Measurements from ENCODE around the gene INS.

The INS gene

DNA sequence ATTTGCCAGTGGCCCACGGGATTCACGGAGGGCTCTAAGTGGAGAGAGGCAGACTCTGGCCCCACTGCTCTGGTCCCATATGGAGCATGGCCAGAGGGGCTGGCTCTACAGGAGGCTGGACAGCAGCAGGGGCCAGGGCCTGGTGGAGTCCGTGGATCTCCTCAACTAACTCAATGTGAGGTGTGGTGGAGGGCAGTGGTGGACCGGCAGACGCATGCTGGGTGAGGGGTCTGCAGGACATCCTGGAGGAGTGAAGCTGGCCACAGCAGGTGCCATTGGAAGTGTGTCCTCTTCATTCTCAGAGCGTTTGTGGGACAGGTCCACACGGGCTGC lies 37.4 kb downstream of the INS start:
- no peaks in the 10 kb centered on the region; the same call in 1 of the 2 replicates for H4K20me1 ChIP-seq (ENCODE audit: insufficient read depth, low read length)
- no peak overlapping the region for H3K4me2 ChIP-seq (ENCODE audit: insufficient read depth, low read length)
- H3K4me3 ChIP-seq (ENCODE audit: low read depth in 1 of 2, low read length in 2 of 2): no peak overlapping the region
- TF ChIP-seq EZH2 (IDR thresholded peaks at IDR 0.05; ENCODE audit: borderline replicate concordance, low read depth, low read length, severe bottlenecking): no peak
- TF ChIP-seq, protein P1, sequence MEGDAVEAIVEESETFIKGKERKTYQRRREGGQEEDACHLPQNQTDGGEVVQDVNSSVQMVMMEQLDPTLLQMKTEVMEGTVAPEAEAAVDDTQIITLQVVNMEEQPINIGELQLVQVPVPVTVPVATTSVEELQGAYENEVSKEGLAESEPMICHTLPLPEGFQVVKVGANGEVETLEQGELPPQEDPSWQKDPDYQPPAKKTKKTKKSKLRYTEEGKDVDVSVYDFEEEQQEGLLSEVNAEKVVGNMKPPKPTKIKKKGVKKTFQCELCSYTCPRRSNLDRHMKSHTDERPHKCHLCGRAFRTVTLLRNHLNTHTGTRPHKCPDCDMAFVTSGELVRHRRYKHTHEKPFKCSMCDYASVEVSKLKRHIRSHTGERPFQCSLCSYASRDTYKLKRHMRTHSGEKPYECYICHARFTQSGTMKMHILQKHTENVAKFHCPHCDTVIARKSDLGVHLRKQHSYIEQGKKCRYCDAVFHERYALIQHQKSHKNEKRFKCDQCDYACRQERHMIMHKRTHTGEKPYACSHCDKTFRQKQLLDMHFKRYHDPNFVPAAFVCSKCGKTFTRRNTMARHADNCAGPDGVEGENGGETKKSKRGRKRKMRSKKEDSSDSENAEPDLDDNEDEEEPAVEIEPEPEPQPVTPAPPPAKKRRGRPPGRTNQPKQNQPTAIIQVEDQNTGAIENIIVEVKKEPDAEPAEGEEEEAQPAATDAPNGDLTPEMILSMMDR (IDR thresholded peaks at IDR 0.05; ENCODE audit: borderline replicate concordance, extremely low read depth, low read length, poor library complexity, severe bottlenecking): no peak
- no peaks in the 10 kb centered on the region for H3K9me3 ChIP-seq (ENCODE audit: insufficient read depth, low read length, severe bottlenecking)
- no peak for ATAC-seq (ENCODE audit: insufficient read depth, low read depth)
- H3K79me2 ChIP-seq (ENCODE audit: insufficient read depth, low read length): no peaks in the 10 kb centered on the region
- no peak overlapping the region for H3K27ac ChIP-seq (ENCODE audit: low read length)
- DNase-seq: no peak
- no peaks in the 10 kb centered on the region for H3K27me3 ChIP-seq (ENCODE audit: insufficient read depth, low read length, poor library complexity)
- H3K4me1 ChIP-seq (ENCODE audit: insufficient read depth, low read length): no peaks in the 10 kb centered on the region
- no peak overlapping the region for H3K9ac ChIP-seq (ENCODE audit: low read depth, low read length)
- H2AFZ ChIP-seq (ENCODE audit: low read depth, low read length): no peak overlapping the region
- no peaks in the 10 kb centered on the region for H3K36me3 ChIP-seq (ENCODE audit: insufficient read depth, low read length)

DNA sequence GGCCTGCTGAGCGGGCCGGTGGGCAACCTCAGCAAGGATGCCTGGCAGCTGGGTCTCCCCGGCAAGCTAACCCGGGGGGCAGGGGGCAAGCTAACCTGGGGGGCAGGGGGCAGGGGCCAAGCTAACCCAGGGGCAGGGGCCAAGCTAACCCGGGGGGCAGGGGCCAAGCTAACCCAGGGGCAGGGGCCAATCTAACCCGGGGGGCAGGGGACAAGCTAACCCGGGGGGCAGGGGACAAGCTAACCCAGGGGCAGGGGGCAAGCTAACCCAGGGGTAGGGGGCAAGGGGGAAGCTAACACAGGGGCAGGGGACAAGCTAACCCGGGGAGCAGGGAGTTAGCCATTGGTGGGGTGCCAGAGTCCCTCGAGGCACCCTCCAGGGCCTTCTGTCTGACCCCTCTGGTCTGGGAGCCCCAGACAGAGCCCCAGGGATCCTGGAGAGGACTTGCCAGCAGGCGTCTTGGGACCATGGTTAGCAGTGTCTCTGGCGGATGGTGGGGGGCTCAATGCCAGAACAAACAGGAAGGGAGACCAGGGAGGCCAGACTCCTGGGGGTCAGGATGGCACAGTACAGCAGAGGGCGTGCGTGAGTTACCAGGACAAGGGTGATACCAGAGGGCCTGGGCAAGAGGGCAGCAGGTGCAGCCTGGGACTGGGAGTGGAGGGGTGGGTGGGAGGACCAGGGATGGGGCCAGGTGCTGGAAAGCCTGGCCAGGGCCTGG lies 37.9 kb downstream of the INS start:
- TF ChIP-seq EZH2 (IDR thresholded peaks at IDR 0.05; ENCODE audit: borderline replicate concordance, low read depth, low read length, severe bottlenecking): no peak
- TF ChIP-seq, protein P1 (IDR thresholded peaks at IDR 0.05; ENCODE audit: borderline replicate concordance, extremely low read depth, low read length, poor library complexity, severe bottlenecking): no peak
- peaks cover under 1% of the 10 kb centered on the region for H3K27me3 ChIP-seq (ENCODE audit: insufficient read depth, low read length, poor library complexity)
- H3K27ac ChIP-seq (ENCODE audit: low read length): no peak overlapping the region
- H3K79me2 ChIP-seq (ENCODE audit: insufficient read depth, low read length): no peaks in the 10 kb centered on the region
- H4K20me1 ChIP-seq (ENCODE audit: insufficient read depth, low read length): no peaks in the 10 kb centered on the region; the same call in 1 of the 2 replicates
- H3K4me1 ChIP-seq (ENCODE audit: insufficient read depth, low read length): no peaks in the 10 kb centered on the region
- ATAC-seq (ENCODE audit: insufficient read depth, low read depth): no peak
- no peaks in the 10 kb centered on the region for H3K9me3 ChIP-seq (ENCODE audit: insufficient read depth, low read length, severe bottlenecking)
- no peak overlapping the region for H3K9ac ChIP-seq (ENCODE audit: low read depth, low read length)
- H3K36me3 ChIP-seq (ENCODE audit: insufficient read depth, low read length): no peaks in the 10 kb centered on the region
- H3K4me3 ChIP-seq (ENCODE audit: low read depth in 1 of 2, low read length in 2 of 2): no peak overlapping the region
- DNase-seq: no peak
- H3K4me2 ChIP-seq (ENCODE audit: insufficient read depth, low read length): no peak overlapping the region
- no peak overlapping the region for H2AFZ ChIP-seq (ENCODE audit: low read depth, low read length)

DNA sequence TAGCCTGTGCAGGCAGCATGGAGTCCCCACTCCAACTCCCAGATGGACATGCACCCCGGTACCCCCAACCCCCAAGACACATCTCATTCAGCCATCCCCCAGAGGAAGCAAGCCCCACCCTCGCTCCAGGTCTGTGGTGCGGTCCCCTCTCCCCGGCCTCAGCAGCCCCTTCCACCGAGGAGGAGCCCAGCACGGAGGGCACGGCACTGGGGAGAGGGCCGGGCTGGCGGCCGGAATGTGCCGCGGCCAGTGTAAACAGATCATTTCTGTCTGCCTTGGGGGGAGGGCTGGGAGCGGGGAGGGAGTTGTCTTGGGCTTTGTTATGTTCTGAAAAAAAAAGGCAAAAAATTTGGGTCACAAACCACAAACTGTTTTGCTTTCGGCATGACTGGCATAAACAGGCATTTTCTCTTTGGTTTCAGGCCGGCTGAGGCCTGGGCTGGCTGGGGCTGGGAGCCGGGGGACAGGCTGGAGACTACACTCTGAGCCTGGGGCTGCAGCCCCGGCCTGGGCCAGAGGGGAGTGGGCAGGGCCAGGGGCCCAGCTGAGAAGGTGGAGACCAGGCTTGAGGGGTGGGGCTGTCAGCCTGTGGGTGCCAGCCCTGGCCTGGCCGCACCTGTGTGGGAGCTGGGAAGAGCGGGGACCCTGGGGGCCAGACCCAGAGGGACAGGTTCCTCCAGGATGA lies 38.6 kb downstream of the INS start:
- Histone ChIP-seq H3K4me3 (ENCODE audit: low read depth in 1 of 2, low read length in 2 of 2) (no peak overlapping the region), H3K27me3 (ENCODE audit: insufficient read depth, low read length, poor library complexity) (peaks cover 5% of the 10 kb centered on the region), H3K9ac (ENCODE audit: low read depth, low read length) (no peak overlapping the region), H3K4me2 (ENCODE audit: insufficient read depth, low read length) (no peak overlapping the region), H2AFZ (ENCODE audit: low read depth, low read length) (no peak overlapping the region), H4K20me1 (ENCODE audit: insufficient read depth, low read length) (no peaks in the 10 kb centered on the region; the same call in 1 of the 2 replicates), H3K9me3 (ENCODE audit: insufficient read depth, low read length, severe bottlenecking) (no peaks in the 10 kb centered on the region), H3K36me3 (ENCODE audit: insufficient read depth, low read length) (no peaks in the 10 kb centered on the region), H3K27ac (ENCODE audit: low read length) (no peak overlapping the region), H3K4me1 (ENCODE audit: insufficient read depth, low read length) (no peaks in the 10 kb centered on the region), H3K79me2 (ENCODE audit: insufficient read depth, low read length) (no peaks in the 10 kb centered on the region)
- TF ChIP-seq, protein P1 (IDR thresholded peaks at IDR 0.05; ENCODE audit: borderline replicate concordance, extremely low read depth, low read length, poor library complexity, severe bottlenecking): no peak
- TF ChIP-seq EZH2 (IDR thresholded peaks at IDR 0.05; ENCODE audit: borderline replicate concordance, low read depth, low read length, severe bottlenecking): no peak
- DNase-seq (no peak), ATAC-seq (ENCODE audit: insufficient read depth, low read depth) (no peak)

Data from DND-41 (cell line).